ENCODE measurements around the gene PTPRM. TPM values are rescaled to one million over a fixed set of nuclear protein-coding genes. Genes with fewer than 3 reads are reported as not detected.

The PTPRM gene
- total and polyA plus RNA-seq, 2 of the 8 experiments (the other 6 are each of a cell fraction or from before 2014, with no cell fraction given), result 4.1 to 7.0 TPM

GRCh38 chr18:8257851-8258434 is 690.8 kb downstream of the PTPRM start (continued):
- no peak for TF ChIP-seq CHD7 (IDR thresholded peaks at IDR 0.05; ENCODE audit: insufficient replicate concordance, low read length)
- TF ChIP-seq KDM5A (IDR thresholded peaks at IDR 0.05; ENCODE audit: low read length), result no peak
- TF ChIP-seq TBP (IDR thresholded peaks at IDR 0.05; ENCODE audit: low read depth, low read length), result no peak
- TF ChIP-seq BACH1 (IDR thresholded peaks at IDR 0.05; ENCODE audit: low read length), result no peak
- peak in 2 of 3 experiments; percentile 1 to 10; a peak in 1 of 4 replicates for TF ChIP-seq CTCF (IDR thresholded peaks at IDR 0.05; ENCODE audit: control extremely low read depth in 1 of 3, insufficient read depth in 1 of 3, low read depth in 1 of 3, low read length in 3 of 3)
- peak in 1 of 2 experiments; percentile 22; a peak in 2 of 4 replicates for TF ChIP-seq RAD21 (IDR thresholded peaks at IDR 0.05 in 1 of 2, conservative IDR thresholded peaks at IDR 0.05 in 1 of 2; ENCODE audit: low read depth in 2 of 2, low read length in 2 of 2)
